Hematopoietic multipotent progenitor cell treated with erythropoietin and hydrocortisone succinate and interleukin-3 and kit ligand, for 8 days (in vitro differentiated cells): ENCODE results near the gene PTPN7.
"Not testable (repeated sequence)": the region's sequence is repeated elsewhere in the genome, so short reads cannot be mapped to it uniquely, and the experiment has no call there.

Experiments used
- DNase-seq: peaks from one replicate; pipeline ENCODE4 v3.0.0-alpha.2; 2015

The PTPN7 gene

GRCh38 chr1:202127836-202128622, 32.4 kb downstream of the PTPN7 start:
- no peak for DNase-seq

GRCh38 chr1:202127061-202127460, 33.3 kb downstream of the PTPN7 start:
- no peak for DNase-seq

DNA sequence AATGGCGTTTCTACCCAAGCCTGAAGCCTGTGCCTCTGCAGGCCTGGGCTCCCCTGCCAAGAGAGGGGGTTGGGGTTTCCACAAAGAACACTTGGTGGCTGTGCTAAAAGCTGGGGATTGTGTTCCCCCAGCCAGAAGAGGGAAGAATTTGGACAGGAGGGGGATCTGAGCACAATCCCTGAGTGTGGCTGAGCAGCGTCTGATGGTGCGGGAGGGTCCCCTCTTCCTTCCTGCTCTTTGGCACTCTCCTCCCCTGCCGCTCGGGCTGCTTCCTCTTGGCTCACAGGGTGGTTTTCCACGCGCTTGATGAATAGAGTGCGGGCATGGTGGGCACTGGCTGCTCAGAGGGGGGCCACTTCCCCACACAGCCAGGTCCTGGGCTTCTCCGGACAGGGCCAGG, 34.0 kb downstream of the PTPN7 start:
- DNase-seq = no peak

- DNase-seq = no peak
Measured at GRCh38 chr1:202125611-202126010, 34.8 kb downstream of the PTPN7 start.

GRCh38 chr1:202124142-202124541, 36.3 kb downstream of the PTPN7 start:
- no peak for DNase-seq

GRCh38 chr1:202123336-202123813, 37.0 kb downstream of the PTPN7 start:
- no peak for DNase-seq

GRCh38 chr1:202122639-202123335, 37.6 kb downstream of the PTPN7 start, which contains the start of gene GPR37L1:
Gene GPR37L1, plus strand, starts transcription at chr1:202122917. Its CDS starts 47 bp downstream, at chr1:202122964.
- no peak for DNase-seq

DNA sequence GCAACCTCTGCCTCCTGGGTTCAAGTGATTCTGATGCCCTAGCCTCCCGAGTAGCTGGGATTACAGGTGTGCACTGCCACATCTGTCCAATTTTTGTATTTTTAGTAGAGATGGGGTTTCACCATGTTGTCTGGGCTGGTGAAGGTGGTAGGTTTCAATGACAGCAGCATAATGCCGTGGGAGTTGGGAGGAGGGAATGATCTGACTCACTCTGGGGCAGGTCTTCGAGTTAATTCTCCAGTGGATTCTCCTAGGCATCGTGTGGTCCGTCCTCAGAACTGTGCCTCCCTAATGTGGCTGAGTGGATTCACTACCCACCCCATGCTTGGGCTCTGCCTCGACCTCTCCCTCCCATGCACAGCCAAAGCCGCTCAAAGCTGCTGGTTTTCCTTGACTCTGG, 39.4 kb downstream of the PTPN7 start:
- no peak for DNase-seq

DNA sequence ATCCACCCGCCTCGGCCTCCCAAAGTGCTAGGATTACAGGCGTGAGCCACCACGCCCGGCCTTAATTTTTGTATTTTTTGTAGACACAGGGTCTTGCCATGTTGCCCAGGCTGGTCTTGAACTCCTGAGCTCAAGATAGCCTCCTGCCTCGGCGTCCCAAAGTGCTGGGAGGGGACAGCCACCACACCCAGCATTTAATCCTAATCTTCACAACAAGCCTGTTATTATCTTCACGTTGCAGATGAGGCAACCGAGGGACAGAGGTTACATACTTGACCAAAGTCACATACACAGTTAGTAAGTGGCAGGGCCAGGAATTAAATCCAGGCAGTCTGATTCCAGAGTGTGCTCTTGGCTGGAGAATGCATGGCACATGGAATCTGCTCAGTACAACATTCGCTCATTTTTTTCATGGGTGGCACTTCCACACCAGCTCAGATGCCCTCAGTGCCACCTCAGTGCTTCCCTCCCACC, 42.5 kb downstream of the PTPN7 start:
- DNase-seq = peak; percentile 89

GRCh38 chr1:202116287-202116686, 44.1 kb downstream of the PTPN7 start:
- DNase-seq = no peak

GRCh38 chr1:202113690-202114300, 46.6 kb downstream of the PTPN7 start:
- no peak for DNase-seq

DNA sequence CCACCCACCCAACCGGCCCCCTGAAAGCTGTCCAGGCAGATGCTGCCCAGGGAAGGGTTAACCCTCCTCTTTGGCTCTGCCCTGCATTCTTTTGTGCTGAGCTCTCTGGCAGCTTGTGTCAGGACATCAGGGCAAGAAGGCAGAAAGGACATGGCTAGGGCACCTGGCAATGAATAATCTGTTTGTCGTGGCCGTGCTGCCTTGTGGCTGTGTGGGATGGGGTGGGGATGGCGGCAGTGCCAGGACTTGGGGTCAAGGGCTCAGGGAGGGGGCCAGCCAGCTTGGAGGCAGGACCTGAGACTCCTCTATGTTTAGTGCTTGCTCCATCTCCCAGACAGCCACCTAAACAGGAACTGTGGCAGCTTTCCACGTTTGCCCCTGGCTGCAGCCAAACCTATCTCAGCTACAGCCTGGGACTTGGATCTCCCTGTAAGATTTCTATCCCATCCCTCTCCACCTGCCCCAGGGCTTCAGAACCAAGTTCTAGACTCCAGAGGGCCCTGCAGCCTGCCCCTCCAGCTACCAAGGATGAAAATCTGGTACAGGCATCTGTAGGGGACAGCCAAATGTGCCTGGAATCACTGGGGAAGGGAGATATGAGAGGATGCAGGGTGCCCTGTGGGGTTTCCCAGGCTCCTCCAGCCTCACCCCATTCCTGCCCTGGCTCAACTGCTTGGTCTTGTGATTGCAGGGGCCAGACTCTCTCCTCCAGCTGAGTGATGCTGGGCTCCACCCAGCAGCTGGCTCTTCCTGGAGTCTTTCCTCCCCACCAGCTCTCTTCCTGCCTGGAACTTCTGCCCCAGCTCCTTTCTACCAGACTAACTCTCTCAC, 47.3 kb downstream of the PTPN7 start:
- no peak for DNase-seq

DNA sequence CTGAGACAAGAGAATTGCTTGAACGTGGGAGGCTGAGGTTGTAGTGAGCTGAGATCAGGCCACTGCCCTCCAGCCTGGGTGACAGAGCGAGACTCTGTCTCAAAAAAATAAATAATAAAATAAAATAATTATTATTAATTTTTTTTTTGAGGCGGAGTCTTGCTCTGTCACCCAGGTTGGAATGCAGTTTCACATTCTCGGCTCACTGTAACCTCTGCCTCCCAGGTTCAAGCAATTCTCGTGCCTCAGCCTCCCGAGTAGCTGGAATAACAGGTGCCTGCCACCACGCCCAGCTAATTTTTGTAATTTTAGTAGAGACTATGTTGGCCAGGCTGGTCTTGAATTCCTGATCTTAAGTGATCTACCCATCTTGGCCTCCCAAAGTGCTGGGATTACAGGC, 48.8 kb downstream of the PTPN7 start:
- not testable (repeated sequence) for DNase-seq

DNA sequence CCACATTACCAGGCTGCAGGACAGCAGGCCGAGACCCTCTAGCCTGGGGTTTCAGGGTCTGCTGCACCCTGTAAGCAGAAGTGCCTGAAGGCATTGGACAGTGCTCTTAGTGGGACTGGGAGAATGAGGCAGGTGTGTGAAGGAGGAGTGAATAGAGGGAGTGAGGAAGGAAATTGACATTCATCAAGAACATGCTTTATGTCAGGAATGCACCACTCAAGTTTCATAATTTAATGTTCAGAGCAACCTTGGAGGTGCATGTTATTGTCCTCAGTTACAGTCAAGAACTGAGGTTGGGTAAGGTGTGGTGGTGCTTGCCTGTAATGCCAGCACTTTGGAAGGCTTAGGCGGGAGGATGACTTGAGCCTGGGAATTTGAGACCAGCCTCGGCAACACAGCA, 49.4 kb downstream of the PTPN7 start:
- no peak for DNase-seq

GRCh38 chr1:202107801-202108731, 52.3 kb downstream of the PTPN7 start:
- peak; percentile 19 for DNase-seq

DNA sequence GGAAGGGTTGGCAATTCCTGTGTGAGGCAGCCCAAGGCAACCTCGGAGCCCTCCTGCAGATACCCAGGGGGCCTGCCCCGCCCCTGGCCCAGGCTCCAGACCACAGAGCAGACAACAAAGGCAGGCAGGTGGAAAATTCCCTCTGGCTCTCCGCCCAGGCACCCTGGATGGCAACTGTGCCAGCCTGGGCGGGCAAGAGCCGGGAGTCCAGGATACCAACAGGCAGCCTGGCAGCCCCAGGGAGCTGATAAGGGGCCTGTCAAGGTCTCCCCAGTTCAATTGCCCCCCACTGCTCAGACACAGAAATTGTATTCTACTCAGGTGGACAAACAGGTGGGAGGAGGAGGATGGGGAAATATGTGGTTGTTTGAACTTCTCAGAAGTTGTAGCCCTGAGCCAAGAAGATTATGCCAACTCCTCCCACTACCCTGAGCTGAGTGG, 53.1 kb downstream of the PTPN7 start:
- no peak for DNase-seq

DNA sequence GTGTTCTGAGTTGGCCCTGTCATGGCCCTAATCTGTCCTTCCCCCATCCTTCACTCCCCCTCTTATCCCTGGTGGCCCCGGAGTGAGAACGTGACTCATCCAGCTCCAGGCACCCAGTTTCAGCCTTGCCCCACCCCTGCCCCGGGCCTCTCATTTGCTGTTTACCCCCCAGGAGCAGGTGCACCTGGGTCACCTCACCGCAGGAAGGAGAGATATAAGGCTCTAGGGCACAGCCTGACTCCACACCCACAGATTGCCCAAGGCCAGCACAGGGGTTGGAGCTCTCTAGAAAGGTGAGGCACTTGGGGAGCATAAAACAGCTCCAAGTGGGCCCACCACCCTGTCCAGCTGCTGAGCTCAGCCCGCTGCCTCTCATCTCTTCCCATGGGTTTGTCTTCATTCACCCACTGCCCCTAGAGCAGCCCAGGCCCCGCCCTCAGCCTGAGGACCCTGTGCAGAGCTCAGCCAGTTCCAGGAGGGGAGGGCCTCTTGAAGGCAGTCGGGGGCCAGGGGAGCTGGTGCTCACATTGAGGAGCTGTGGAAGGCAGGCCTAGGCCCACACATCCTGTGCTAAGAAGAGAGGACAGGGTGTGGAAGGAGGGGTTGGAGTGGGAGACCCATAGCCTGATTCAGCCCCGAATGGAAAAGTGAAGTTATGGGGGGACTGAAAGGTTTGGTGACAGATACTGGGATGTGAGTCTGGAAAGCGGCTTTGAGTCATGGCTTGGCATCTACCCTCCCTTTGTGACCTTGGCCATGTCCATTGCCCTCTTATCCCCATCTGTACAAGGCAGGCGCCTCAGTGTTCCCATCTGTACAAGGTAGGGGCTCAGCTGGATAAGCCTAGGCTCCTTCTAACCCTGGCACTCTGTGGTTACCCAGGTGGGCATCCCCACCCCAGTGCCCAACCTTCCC, 53.8 kb downstream of the PTPN7 start:
- DNase-seq = no peak

DNA sequence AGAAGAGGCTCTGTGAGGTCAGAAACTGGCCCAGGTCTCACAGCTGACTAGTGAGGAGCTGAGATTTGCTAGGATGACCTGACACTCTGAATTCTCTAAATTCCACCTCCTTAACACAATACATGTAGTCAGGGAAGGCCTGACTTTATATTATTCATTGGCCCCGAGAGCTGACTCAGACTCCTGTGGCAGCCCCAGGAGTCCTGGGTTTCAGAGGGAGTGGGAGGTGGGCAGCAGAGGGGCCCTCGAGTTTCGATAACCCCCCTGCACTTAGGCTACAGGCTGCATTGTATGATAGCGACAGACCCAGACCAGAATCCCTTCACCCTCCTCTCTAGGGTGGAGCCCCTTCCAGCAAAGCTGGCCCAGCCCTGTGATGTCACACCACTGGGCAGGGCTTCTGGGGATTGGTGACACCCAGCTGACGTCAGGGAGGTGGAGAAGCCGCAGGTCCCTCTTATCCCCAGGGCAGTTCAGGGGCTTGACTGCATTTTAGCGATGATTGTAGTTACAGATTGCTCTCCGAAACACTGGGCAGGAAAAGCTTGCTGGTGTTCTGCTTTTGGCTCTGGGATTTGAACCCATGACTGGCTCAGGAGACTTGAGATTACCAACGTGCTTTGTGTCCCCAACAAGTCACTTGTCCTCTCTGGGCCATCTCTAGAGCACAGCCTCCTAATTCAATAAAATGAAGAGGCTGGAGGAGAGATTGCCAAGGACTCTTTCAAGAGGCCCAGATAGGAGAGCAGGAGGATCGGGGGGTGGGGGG, 54.6 kb downstream of the PTPN7 start:
- peak; percentile 78 for DNase-seq

DNA sequence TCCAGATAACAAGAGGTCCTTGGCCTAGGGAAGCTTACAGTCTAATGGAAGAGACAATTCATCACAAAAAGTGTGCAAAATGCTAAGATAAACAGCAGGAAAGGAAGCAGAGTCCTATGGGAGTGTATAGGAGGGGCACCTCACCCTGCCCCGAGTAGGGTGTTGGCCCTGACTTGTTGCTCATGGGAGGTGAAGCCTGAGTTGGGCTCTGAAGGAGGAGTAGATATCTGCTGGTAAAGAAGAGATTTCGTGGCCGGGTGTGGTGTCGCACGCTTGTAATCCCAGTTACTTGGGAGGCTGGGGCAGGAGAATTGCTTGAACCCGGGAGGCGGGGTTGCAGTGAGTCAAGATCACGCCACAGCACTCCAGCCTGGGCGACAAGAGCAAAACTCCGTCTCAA, 56.3 kb downstream of the PTPN7 start:
- DNase-seq = peak; percentile 46

DNA sequence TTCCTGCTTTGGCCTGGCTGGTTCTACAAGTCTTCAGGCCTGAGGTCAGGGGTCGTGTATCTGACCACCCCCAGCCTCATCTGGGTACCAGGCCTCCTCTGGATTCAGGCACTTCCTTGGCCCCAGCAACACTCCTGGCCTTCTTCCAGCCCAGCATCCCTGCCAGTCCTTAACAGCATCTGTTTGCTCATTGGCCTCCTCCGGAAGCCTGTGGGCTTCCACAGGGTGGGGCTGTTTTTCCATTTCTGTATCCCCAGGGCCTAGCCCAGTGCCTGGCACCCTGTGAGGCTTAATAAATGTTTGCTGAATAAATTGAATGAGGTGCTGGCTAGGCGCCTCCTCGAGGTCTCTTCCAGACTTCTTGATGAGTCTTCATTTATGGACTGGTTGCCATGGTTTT, 59.2 kb downstream of the PTPN7 start:
- no peak for DNase-seq
